ENCODE measurements around the gene AARS2. TPM values are rescaled to one million over a fixed set of nuclear protein-coding genes. Genes with fewer than 3 reads are reported as not detected.

The AARS2 gene
- total and polyA plus RNA-seq, 2 of the 4 experiments (the other 2 are of a cell fraction) = 9.1 to 10.4 TPM

DNA sequence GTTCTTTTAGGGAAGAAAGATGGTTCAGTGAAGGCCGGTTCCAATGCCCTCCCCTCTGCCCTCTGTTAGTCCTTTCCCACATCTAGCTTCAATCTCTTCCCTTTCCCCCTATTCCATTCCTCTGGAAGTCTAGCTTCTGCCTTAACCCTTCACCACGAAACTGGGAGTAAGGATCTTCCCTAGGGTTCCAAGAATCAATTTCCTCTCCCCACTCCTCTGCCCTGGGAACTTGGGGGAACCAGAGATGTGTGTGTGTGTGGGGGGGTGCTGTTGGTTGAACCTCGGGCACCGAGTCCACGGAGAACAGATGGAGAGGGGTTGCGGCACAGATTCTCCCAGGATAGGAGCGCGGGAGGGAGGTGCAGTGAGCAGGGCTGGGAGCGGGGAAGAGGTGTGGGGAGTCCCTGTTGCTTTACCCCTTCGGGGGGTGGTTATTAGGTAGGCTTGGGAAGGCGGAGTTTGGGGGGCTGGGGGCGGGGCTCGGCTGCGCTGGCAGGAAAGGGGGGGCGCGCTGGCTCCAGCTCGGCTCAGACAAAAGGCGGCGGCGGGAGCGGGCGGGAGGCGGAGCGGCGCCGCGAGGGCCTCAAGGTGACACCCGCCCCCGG, 43.1 kb downstream of the AARS2 start, which contains the start of gene TMEM151B:
TSS of gene TMEM151B (plus strand) at position 530 of the 605 bp plus-strand sequence. CDS start 293 bp downstream, outside the sequence.
- no peak within 1 kb of the TSS for H2AK9ac ChIP-seq (replicated peaks; ENCODE audit: low read depth, low read length, poor library complexity)
- no peak within 1 kb of the TSS for H3K23ac ChIP-seq (ENCODE audit: low read depth, low read length)
- H3K4me2 ChIP-seq (ENCODE audit: low read depth, low read length) = no peak within 1 kb of the TSS; the same call in 1 of the 2 replicates
- no peak within 1 kb of the TSS for H2BK15ac ChIP-seq (ENCODE audit: low read depth, low read length)
- no peak within 1 kb of the TSS for H3K4ac ChIP-seq (ENCODE audit: low read depth, low read length)
- no peak within 1 kb of the TSS for H3K9ac ChIP-seq (ENCODE audit: low read depth, low read length)
- H2AFZ ChIP-seq (replicated peaks; ENCODE audit: low read length, poor library complexity) = no peak within 1 kb of the TSS
- no peak within 1 kb of the TSS for H2BK120ac ChIP-seq (ENCODE audit: low read depth, low read length)
- H3K14ac ChIP-seq (replicated peaks; ENCODE audit: low read depth, low read length) = no peak within 1 kb of the TSS
- dilution Hi-C loops (cut with HindIII; ENCODE audit: low sequenced_read_pairs, unreplicated experiment) = no loop called here
- no peak within 1 kb of the TSS for H3K27ac ChIP-seq (ENCODE audit: insufficient read depth, low read length)
- H3K9me1 ChIP-seq (ENCODE audit: insufficient read depth, low read length) = no peaks in the 10 kb centered on the region
- H3K4me3 ChIP-seq (ENCODE audit: insufficient read depth, low read depth, low read length) = no peak within 1 kb of the TSS; the same call in 1 of the 2 replicates
- ChIA-PET CTCF (interaction anchor here (1.1 kb wide), 1 partner anchor 64 kb away, joined by 3 read pairs; no protein-coding TSS in a partner anchor), POLR2A (ENCODE audit: unreplicated experiment) (no interaction called here)
- ATAC-seq (ENCODE audit: low read depth) (no peak), DNase-seq (no peak)
- H3K56ac ChIP-seq (ENCODE audit: extremely low read depth, insufficient read depth, low read length) = no peak within 1 kb of the TSS
- peaks cover 1% of the 10 kb centered on the region; the same call in 1 of the 2 replicates for H4K20me1 ChIP-seq (ENCODE audit: insufficient read depth, low read length)
- TF ChIP-seq, protein P1, sequence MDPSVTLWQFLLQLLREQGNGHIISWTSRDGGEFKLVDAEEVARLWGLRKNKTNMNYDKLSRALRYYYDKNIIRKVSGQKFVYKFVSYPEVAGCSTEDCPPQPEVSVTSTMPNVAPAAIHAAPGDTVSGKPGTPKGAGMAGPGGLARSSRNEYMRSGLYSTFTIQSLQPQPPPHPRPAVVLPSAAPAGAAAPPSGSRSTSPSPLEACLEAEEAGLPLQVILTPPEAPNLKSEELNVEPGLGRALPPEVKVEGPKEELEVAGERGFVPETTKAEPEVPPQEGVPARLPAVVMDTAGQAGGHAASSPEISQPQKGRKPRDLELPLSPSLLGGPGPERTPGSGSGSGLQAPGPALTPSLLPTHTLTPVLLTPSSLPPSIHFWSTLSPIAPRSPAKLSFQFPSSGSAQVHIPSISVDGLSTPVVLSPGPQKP (IDR thresholded peaks at IDR 0.05; ENCODE audit: borderline replicate concordance, low read depth, low read length) = no peak
- TF ChIP-seq RCOR1 (IDR thresholded peaks at IDR 0.05; ENCODE audit: insufficient replicate concordance, low read length) (no peak), MAZ (IDR thresholded peaks at IDR 0.05; ENCODE audit: borderline replicate concordance, low read depth, low read length) (no peak), RAD21 (IDR thresholded peaks at IDR 0.05; ENCODE audit: low read length) (no peak), CEBPB (IDR thresholded peaks at IDR 0.05; ENCODE audit: low read depth, low read length) (no peak), POLR2A (IDR thresholded peaks at IDR 0.05; ENCODE audit: low read depth, low read length) (no peak), RFX5 (IDR thresholded peaks at IDR 0.05; ENCODE audit: low read depth, low read length) (no peak), MXI1 (IDR thresholded peaks at IDR 0.05; ENCODE audit: borderline replicate concordance, low read depth, low read length) (no peak), FOS (IDR thresholded peaks at IDR 0.05; ENCODE audit: low read depth, low read length) (no peak), BHLHE40 (IDR thresholded peaks at IDR 0.05; ENCODE audit: low read depth, low read length) (no peak), MAFK (IDR thresholded peaks at IDR 0.05; ENCODE audit: low read depth, low read length) (no peak)
- TF ChIP-seq, protein P2, sequence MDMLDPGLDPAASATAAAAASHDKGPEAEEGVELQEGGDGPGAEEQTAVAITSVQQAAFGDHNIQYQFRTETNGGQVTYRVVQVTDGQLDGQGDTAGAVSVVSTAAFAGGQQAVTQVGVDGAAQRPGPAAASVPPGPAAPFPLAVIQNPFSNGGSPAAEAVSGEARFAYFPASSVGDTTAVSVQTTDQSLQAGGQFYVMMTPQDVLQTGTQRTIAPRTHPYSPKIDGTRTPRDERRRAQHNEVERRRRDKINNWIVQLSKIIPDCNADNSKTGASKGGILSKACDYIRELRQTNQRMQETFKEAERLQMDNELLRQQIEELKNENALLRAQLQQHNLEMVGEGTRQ (IDR thresholded peaks at IDR 0.05; ENCODE audit: low read depth, low read length) = no peak
- TF ChIP-seq, protein P3, sequence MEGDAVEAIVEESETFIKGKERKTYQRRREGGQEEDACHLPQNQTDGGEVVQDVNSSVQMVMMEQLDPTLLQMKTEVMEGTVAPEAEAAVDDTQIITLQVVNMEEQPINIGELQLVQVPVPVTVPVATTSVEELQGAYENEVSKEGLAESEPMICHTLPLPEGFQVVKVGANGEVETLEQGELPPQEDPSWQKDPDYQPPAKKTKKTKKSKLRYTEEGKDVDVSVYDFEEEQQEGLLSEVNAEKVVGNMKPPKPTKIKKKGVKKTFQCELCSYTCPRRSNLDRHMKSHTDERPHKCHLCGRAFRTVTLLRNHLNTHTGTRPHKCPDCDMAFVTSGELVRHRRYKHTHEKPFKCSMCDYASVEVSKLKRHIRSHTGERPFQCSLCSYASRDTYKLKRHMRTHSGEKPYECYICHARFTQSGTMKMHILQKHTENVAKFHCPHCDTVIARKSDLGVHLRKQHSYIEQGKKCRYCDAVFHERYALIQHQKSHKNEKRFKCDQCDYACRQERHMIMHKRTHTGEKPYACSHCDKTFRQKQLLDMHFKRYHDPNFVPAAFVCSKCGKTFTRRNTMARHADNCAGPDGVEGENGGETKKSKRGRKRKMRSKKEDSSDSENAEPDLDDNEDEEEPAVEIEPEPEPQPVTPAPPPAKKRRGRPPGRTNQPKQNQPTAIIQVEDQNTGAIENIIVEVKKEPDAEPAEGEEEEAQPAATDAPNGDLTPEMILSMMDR (conservative IDR thresholded peaks at IDR 0.05; ENCODE audit: low read depth, low read length) = no peak
- no TSS peak for BruUV-seq (replicated peaks)
- no peak within 1 kb of the TSS for H4K91ac ChIP-seq (ENCODE audit: insufficient read depth, low read depth, low read length)
- no peak within 1 kb of the TSS for H2AK5ac ChIP-seq (ENCODE audit: low read depth, low read length)
- intact Hi-C loops (cut with micrococcal nuclease) = no loop called here
- 0% methylated on average over 2 of the region's 29 CpGs; no CpG with 5 or more reads in 1 of the 2 experiments for WGBS, 2 experiments (ENCODE audit: extremely low coverage in 2 of 2, insufficient read length in 1 of 2)
- H2BK5ac ChIP-seq (ENCODE audit: low read depth, low read length, poor library complexity, severe bottlenecking) = no peak within 1 kb of the TSS
- H3K4me1 ChIP-seq (ENCODE audit: control insufficient read depth, insufficient read depth, low read length) = no peaks in the 10 kb centered on the region
- in situ Hi-C loops (cut with MboI; ENCODE audit: low sequenced_read_pairs) = no loop called here
- no peaks in the 10 kb centered on the region for H3K36me3 ChIP-seq (ENCODE audit: control insufficient read depth, insufficient read depth, low read length)
- H3K79me1 ChIP-seq (ENCODE audit: low read depth in 1 of 2, low read length in 2 of 2) = no peaks in the 10 kb centered on the region
- no peak within 1 kb of the TSS for H4K5ac ChIP-seq (ENCODE audit: low read depth, low read length)
- no peak within 1 kb of the TSS for H2BK20ac ChIP-seq (ENCODE audit: low read depth, low read length)
- H3K27me3 ChIP-seq (ENCODE audit: control insufficient read depth, insufficient read depth, low read length) = peaks cover 55% of the 10 kb centered on the region
- no peak within 1 kb of the TSS for H4K8ac ChIP-seq (ENCODE audit: low read depth in 2 of 2, low read length in 2 of 2)
- no peaks in the 10 kb centered on the region for H3K9me3 ChIP-seq (ENCODE audit: control insufficient read depth, insufficient read depth, low read length)
- H3K18ac ChIP-seq (ENCODE audit: low read depth, low read length) = no peak within 1 kb of the TSS

Measured in IMR-90 (cell line).